KMS-11 (cell line): ENCODE results near the gene CDCA3.
"Not testable (repeated sequence)": the region's sequence is repeated elsewhere in the genome, so short reads cannot be mapped to it uniquely, and the experiment has no call there.

Experiments used
- H2AFZ ChIP-seq: fragments of 200-600 bp; sonication (generic); 2 replicates; pipeline ENCODE4 v1.6.1; 2016; ENCODE audit warnings: antibody characterized with exemption, mixed run types, low read depth
- H3K27ac ChIP-seq: fragments of 200-600 bp; sonication (generic); 2 replicates; pipeline ENCODE4 v1.6.1; 2016; ENCODE audit warnings: mild to moderate bottlenecking, mixed run types
- H3K27me3 ChIP-seq: fragments of 200-600 bp; sonication (generic); 2 replicates; pipeline ENCODE4 v1.6.1; 2017; ENCODE audit warnings: mild to moderate bottlenecking, low read depth, mixed run types, moderate library complexity; ENCODE audit not compliant: insufficient read depth
- H3K36me3 ChIP-seq: fragments of 200-600 bp; sonication (generic); 2 replicates; pipeline ENCODE4 v1.6.1; 2017; ENCODE audit warnings: mild to moderate bottlenecking, mixed run types; ENCODE audit not compliant: insufficient read depth
- H3K4me1 ChIP-seq: fragments of 200-600 bp; sonication (generic); 2 replicates; pipeline ENCODE4 v1.6.1; 2016; ENCODE audit warnings: mild to moderate bottlenecking, low read depth, mixed run types; ENCODE audit not compliant: poor library complexity, severe bottlenecking
- H3K4me2 ChIP-seq: fragments of 200-600 bp; sonication (generic); 2 replicates; pipeline ENCODE4 v1.7.0; 2016; ENCODE audit warnings: mild to moderate bottlenecking, mixed run types
- H3K4me3 ChIP-seq: fragments of 200-600 bp; sonication (generic); IDR thresholded peaks from 2 replicates; pipeline ENCODE4 v1.6.1; 2017; ENCODE audit warnings: low read depth, low read length, mixed read lengths; ENCODE audit not compliant: insufficient read depth
- H3K79me2 ChIP-seq: fragments of 200-600 bp; sonication (generic); 2 replicates; pipeline ENCODE4 v1.6.1; 2016; ENCODE audit warnings: low read depth, mixed run types; ENCODE audit not compliant: insufficient read depth
- H3K9ac ChIP-seq: fragments of 200-600 bp; sonication (generic); 2 replicates; pipeline ENCODE4 v1.6.1; 2016; ENCODE audit warnings: mild to moderate bottlenecking, mixed run types
- H4K20me1 ChIP-seq: fragments of 200-600 bp; sonication (generic); 2 replicates; pipeline ENCODE4 v1.6.1; 2016; ENCODE audit warnings: mild to moderate bottlenecking, mixed run types; ENCODE audit not compliant: insufficient read depth
- CTCF ChIP-seq: fragments of 200-600 bp; sonication (generic); conservative IDR thresholded peaks from 2 replicates; pipeline ENCODE4 v1.6.1; 2017; ENCODE audit warnings: low read depth, mild to moderate bottlenecking, antibody characterized with exemption, low read length, moderate library complexity, mixed read lengths

The CDCA3 gene

GRCh38 chr12:6883252-6883651, 32.2 kb upstream of the CDCA3 start:
- H3K79me2 ChIP-seq = no peaks in the 10 kb centered on the region
- no peak overlapping the region for H3K4me3 ChIP-seq
- H3K4me1 ChIP-seq = peaks cover 9% of the 10 kb centered on the region
- no peaks in the 10 kb centered on the region for H4K20me1 ChIP-seq
- H3K27me3 ChIP-seq = no peaks in the 10 kb centered on the region
- no peaks in the 10 kb centered on the region for H3K36me3 ChIP-seq
- H3K27ac ChIP-seq = no peak overlapping the region
- H3K9ac ChIP-seq = no peak overlapping the region
- no peak overlapping the region for H2AFZ ChIP-seq
- H3K4me2 ChIP-seq = no peak overlapping the region
- no peak for TF ChIP-seq CTCF

- not testable (repeated sequence) for H2AFZ ChIP-seq, H3K4me2 ChIP-seq, H3K27me3 ChIP-seq, H3K9ac ChIP-seq, H3K36me3 ChIP-seq, H3K4me1 ChIP-seq, H4K20me1 ChIP-seq, H3K27ac ChIP-seq, H3K79me2 ChIP-seq, H3K4me3 ChIP-seq
Observed at GRCh38 chr12:6879824-6880223, 28.7 kb upstream of the CDCA3 start.

GRCh38 chr12:6874015-6874368, 22.9 kb upstream of the CDCA3 start:
- not testable (repeated sequence) for H3K4me3 ChIP-seq, H3K27me3 ChIP-seq, H4K20me1 ChIP-seq, H3K79me2 ChIP-seq, H3K36me3 ChIP-seq
- Histone ChIP-seq H3K27ac (peak overlapping the region; percentile 9; the same call in 1 of the 2 replicates), H2AFZ (peak overlapping the region; percentile 78), H3K4me1 (peaks cover 42% of the 10 kb centered on the region), H3K4me2 (peak overlapping the region; percentile 49), H3K9ac (peak overlapping the region; percentile 26; the same call in 1 of the 2 replicates)

- Histone ChIP-seq H2AFZ (peak within 1 kb of the TSS; percentile 78), H3K4me1 (peaks cover 46% of the 10 kb centered on the region), H3K9ac (peak within 1 kb of the TSS; percentile 56; the same call in 1 of the 2 replicates), H3K27ac (peak within 1 kb of the TSS; percentile 9; the same call in 1 of the 2 replicates), H3K4me3 (no peak within 1 kb of the TSS), H3K79me2 (peaks cover 16% of the 10 kb centered on the region), H3K36me3 (no peaks in the 10 kb centered on the region; the same call in 1 of the 2 replicates), H4K20me1 (peaks cover 8% of the 10 kb centered on the region; the same call in 1 of the 2 replicates), H3K27me3 (no peaks in the 10 kb centered on the region), H3K4me2 (peak within 1 kb of the TSS; percentile 93)
- no peak for TF ChIP-seq CTCF
Observed at GRCh38 chr12:6873094-6874014, 22.3 kb upstream of the CDCA3 start, which contains the start of gene SPSB2. Gene SPSB2, minus strand, starts transcription at chr12:6873303. Its CDS starts 402 bp downstream, at chr12:6872901.

- Histone ChIP-seq H3K36me3 (no peaks in the 10 kb centered on the region; the same call in 1 of the 2 replicates), H3K4me2 (peak overlapping the region; percentile 93), H3K9ac (peak overlapping the region; percentile 56; the same call in 1 of the 2 replicates), H3K27ac (no peak overlapping the region), H2AFZ (peak overlapping the region; percentile 54; the same call in 1 of the 2 replicates), H3K4me3 (no peak overlapping the region), H3K27me3 (no peaks in the 10 kb centered on the region), H4K20me1 (peaks cover 12% of the 10 kb centered on the region; the same call in 1 of the 2 replicates), H3K4me1 (peaks cover 46% of the 10 kb centered on the region), H3K79me2 (peaks cover 25% of the 10 kb centered on the region)
- peak; percentile 75 for TF ChIP-seq CTCF
Observed at GRCh38 chr12:6872073-6873048, 21.3 kb upstream of the CDCA3 start.
